ENCODE measurements around the gene MTHFD2.

The MTHFD2 gene

GRCh38 chr2:74262681-74263080, 64.3 kb downstream of the MTHFD2 start:
- no peak for TF ChIP-seq CTCF (IDR thresholded peaks at IDR 0.05; ENCODE audit: poor library complexity, severe bottlenecking)
- DNase-seq (ENCODE audit: low spot score), result no peak
- H3K4me3 ChIP-seq (ENCODE audit: severe bottlenecking), result no peak overlapping the region
- no peaks in the 10 kb centered on the region for H3K27me3 ChIP-seq (ENCODE audit: insufficient read depth, poor library complexity, severe bottlenecking)
- no peak for ATAC-seq (ENCODE audit: low read depth)
- H3K36me3 ChIP-seq (ENCODE audit: low read depth), result no peaks in the 10 kb centered on the region
- H3K27ac ChIP-seq (ENCODE audit: poor library complexity, severe bottlenecking), result no peak overlapping the region
- no peaks in the 10 kb centered on the region for H3K9me3 ChIP-seq (ENCODE audit: severe bottlenecking)
- H3K4me1 ChIP-seq (ENCODE audit: insufficient read depth, poor library complexity, severe bottlenecking), result no peaks in the 10 kb centered on the region

DNA sequence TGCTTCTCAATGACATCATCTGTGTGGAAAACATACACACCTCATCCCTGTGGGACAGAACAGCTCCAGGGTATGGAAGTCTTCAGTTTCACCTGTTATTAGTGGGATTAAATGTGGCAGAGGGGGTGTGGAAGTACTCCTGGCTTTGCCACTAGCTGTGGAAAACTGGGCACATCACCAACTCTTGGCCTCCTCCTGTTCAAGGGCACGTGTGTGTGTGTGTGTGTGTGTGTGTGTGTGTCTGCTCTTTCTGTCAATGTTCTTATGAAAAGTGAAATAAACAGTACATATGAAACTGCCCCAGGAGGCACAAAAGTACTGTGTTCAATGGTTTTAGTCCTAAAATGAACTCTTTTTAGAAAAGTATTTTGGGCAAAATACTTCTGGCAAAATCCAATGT, 65.9 kb downstream of the MTHFD2 start:
- TF ChIP-seq CTCF (IDR thresholded peaks at IDR 0.05; ENCODE audit: poor library complexity, severe bottlenecking), result no peak
- Histone ChIP-seq H3K36me3 (ENCODE audit: low read depth) (no peaks in the 10 kb centered on the region), H3K4me3 (ENCODE audit: severe bottlenecking) (no peak overlapping the region), H3K27ac (ENCODE audit: poor library complexity, severe bottlenecking) (no peak overlapping the region), H3K4me1 (ENCODE audit: insufficient read depth, poor library complexity, severe bottlenecking) (no peaks in the 10 kb centered on the region), H3K9me3 (ENCODE audit: severe bottlenecking) (no peaks in the 10 kb centered on the region), H3K27me3 (ENCODE audit: insufficient read depth, poor library complexity, severe bottlenecking) (no peaks in the 10 kb centered on the region)
- ATAC-seq (ENCODE audit: low read depth) (no peak), DNase-seq (ENCODE audit: low spot score) (no peak)

GRCh38 chr2:74267068-74267467, 68.7 kb downstream of the MTHFD2 start:
- Histone ChIP-seq H3K9me3 (ENCODE audit: severe bottlenecking) (no peaks in the 10 kb centered on the region), H3K27me3 (ENCODE audit: insufficient read depth, poor library complexity, severe bottlenecking) (no peaks in the 10 kb centered on the region), H3K4me3 (ENCODE audit: severe bottlenecking) (no peak overlapping the region), H3K36me3 (ENCODE audit: low read depth) (no peaks in the 10 kb centered on the region), H3K4me1 (ENCODE audit: insufficient read depth, poor library complexity, severe bottlenecking) (no peaks in the 10 kb centered on the region), H3K27ac (ENCODE audit: poor library complexity, severe bottlenecking) (no peak overlapping the region)
- DNase-seq (ENCODE audit: low spot score) (no peak), ATAC-seq (ENCODE audit: low read depth) (peak; percentile 61; the same call in 2 of the 3 replicates)
- TF ChIP-seq CTCF (IDR thresholded peaks at IDR 0.05; ENCODE audit: poor library complexity, severe bottlenecking), result peak; percentile 39

All from RWPE2 (cell line).